ENCODE measurements around the gene JMJD6. TPM values are rescaled to one million over a fixed set of nuclear protein-coding genes. Genes with fewer than 3 reads are reported as not detected.
"Not testable (repeated sequence)": the region's sequence is repeated elsewhere in the genome, so short reads cannot be mapped to it uniquely, and the experiment has no call there.

The JMJD6 gene
- polyA plus RNA-seq, 4 donors = 18.9 to 24.1 (median 21.3) TPM

GRCh38 chr17:76737082-76737675 is 10.8 kb upstream of the JMJD6 start, which contains the start of gene SRSF2:
Gene SRSF2, minus strand, starts transcription at chr17:76737331. Its CDS starts 171 bp downstream, at chr17:76737160.
- DNase-seq (ENCODE audit: low read depth in 4 of 4, low spot score in 3 of 4) = peak; percentile 96 to 98 (median 97)

GRCh38 chr17:76736349-76737081 is 10.1 kb upstream of the JMJD6 start:
- peak in 1 of 4 donors; percentile 47 for DNase-seq (ENCODE audit: low read depth in 4 of 4, low spot score in 3 of 4)

GRCh38 chr17:76735586-76736348 is 9.4 kb upstream of the JMJD6 start:
- no peak for DNase-seq (ENCODE audit: low read depth in 4 of 4, low spot score in 3 of 4)

GRCh38 chr17:76735006-76735405 is 8.6 kb upstream of the JMJD6 start:
- DNase-seq (ENCODE audit: low read depth in 4 of 4, low spot score in 3 of 4) = no peak

GRCh38 chr17:76734080-76734840 is 7.9 kb upstream of the JMJD6 start:
- no peak for DNase-seq (ENCODE audit: low read depth in 4 of 4, low spot score in 3 of 4)

- no peak for DNase-seq (ENCODE audit: low read depth in 4 of 4, low spot score in 3 of 4)
Measured at GRCh38 chr17:76733618-76733957, 7.2 kb upstream of the JMJD6 start.

- no peak for DNase-seq (ENCODE audit: low read depth in 4 of 4, low spot score in 3 of 4)
Measured at GRCh38 chr17:76732734-76733617, 6.6 kb upstream of the JMJD6 start.

- DNase-seq (ENCODE audit: low read depth in 4 of 4, low spot score in 3 of 4) = not testable (repeated sequence)
Measured at GRCh38 chr17:76731800-76732733, 5.7 kb upstream of the JMJD6 start.

GRCh38 chr17:76727745-76728456 is 1.5 kb upstream of the JMJD6 start:
- DNase-seq (ENCODE audit: low read depth in 4 of 4, low spot score in 3 of 4) = no peak

- peak in 1 of 4 donors; percentile 68 for DNase-seq (ENCODE audit: low read depth in 4 of 4, low spot score in 3 of 4)
Measured at GRCh38 chr17:76726776-76727718, 641 bp upstream of the JMJD6 start, which contains the start of gene METTL23. Gene METTL23, plus strand, starts transcription at chr17:76726839. Its CDS starts 2,872 bp downstream, at chr17:76729711.

- DNase-seq (ENCODE audit: low read depth in 4 of 4, low spot score in 3 of 4) = no peak
Measured at GRCh38 chr17:76725580-76726230, 701 bp downstream of the JMJD6 start.

GRCh38 chr17:76723812-76724211 is 2.6 kb downstream of the JMJD6 start:
- DNase-seq (ENCODE audit: low read depth in 4 of 4, low spot score in 3 of 4) = no peak

- DNase-seq (ENCODE audit: low read depth in 4 of 4, low spot score in 3 of 4) = not testable (repeated sequence)
Measured at GRCh38 chr17:76722977-76723376, 3.4 kb downstream of the JMJD6 start.

- no peak for DNase-seq (ENCODE audit: low read depth in 4 of 4, low spot score in 3 of 4)
Measured at GRCh38 chr17:76722279-76722678, 4.1 kb downstream of the JMJD6 start.

- DNase-seq (ENCODE audit: low read depth in 4 of 4, low spot score in 3 of 4) = no peak
Measured at GRCh38 chr17:76721463-76721862, 4.9 kb downstream of the JMJD6 start.

GRCh38 chr17:76720941-76721340 is 5.5 kb downstream of the JMJD6 start:
- DNase-seq (ENCODE audit: low read depth in 4 of 4, low spot score in 3 of 4) = no peak

All from right renal pelvis (tissue), 4 donors.